GM12891 (cell line): Measurements from ENCODE around the gene HOOK1.

Experiments
- PAX5 ChIP-seq: IDR thresholded peaks from 2 replicates; pipeline ENCODE4 v1.6.1; 2011; ENCODE audit warnings: low read length, moderate library complexity, mild to moderate bottlenecking; ENCODE audit not compliant: insufficient read depth, severe bottlenecking
- POLR2A ChIP-seq: IDR thresholded peaks from 2 replicates; pipeline ENCODE4 v1.6.1; 2011; ENCODE audit warnings: low read depth, low read length, control low read depth
- POLR2AphosphoS5 ChIP-seq: IDR thresholded peaks from 2 replicates; pipeline ENCODE4 v1.6.1; 2011; ENCODE audit warnings: low read depth, low read length, control low read depth
- POU2F2 ChIP-seq: IDR thresholded peaks from 2 replicates; pipeline ENCODE4 v1.6.1; 2011; ENCODE audit warnings: low read depth, mild to moderate bottlenecking, control low read depth, low read length, moderate library complexity
- TAF1 ChIP-seq: IDR thresholded peaks from 2 replicates; pipeline ENCODE4 v1.6.1; 2011; ENCODE audit warnings: low read depth, low read length, control low read depth

DNA sequence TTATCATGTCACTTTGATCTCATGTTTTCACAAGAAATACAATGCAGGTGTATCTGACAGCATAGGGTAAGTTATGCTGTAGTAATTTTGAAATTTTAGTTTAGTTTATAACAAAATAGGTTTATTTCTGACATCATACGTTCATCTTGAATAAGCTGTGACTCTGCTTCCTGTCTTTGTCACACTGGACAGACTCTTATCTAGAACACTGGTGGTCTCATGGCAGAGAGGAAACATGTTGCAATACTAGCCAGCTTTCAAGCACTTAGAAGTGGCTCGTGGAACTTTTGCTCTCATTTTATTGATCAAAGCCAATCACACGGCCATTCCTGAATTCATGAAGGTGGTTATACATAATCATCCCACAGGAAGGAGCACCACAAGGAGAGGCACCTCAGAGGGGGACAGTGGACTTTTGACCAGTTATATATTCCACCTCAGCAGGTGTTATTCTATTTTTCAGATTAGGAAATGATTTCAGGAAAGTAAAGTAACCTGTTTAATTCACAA, 65.3 kb downstream of the HOOK1 start:
- TF ChIP-seq TAF1 (no peak), POLR2A (no peak), POLR2AphosphoS5 (no peak), PAX5 (no peak), POU2F2 (no peak)
